OCI-LY3 (cell line): ENCODE results near the gene UBE2G2.

Experiments used
- CTCF ChIP-seq: fragments of 200-600, 300-600 bp; sonication (generic); IDR thresholded peaks from 2 replicates; pipeline ENCODE4 v1.5.1; 2014; ENCODE audit warnings: antibody characterized with exemption, low read length, low read depth
- EZH2phosphoT487 ChIP-seq: fragments of 200-600 bp; shearing (Covaris generic); IDR thresholded peaks from 2 replicates; pipeline ENCODE4 v1.6.1; 2018; ENCODE audit warnings: antibody characterized with exemption, mixed run types, low read depth

DNA sequence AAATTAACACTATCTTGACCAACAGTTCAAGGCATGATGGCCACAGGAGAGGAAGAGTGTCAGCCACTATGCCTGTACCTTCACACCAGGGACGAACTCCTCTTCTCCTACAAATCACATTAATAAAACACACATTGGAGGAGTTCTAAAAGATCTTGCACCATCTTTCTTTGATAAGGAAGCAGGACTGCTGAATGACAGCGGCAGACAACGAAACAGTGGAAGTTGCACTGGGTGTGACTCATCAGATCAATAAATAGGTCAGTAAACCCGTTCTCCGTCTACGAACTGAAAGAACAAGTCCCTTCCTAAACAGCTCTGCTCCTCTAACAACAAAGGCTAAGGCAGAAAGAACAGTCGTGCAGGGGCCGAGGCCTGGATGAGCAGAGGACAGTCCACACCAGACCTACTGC lies 23.1 kb downstream of the UBE2G2 start:
- no peak for TF ChIP-seq CTCF
- TF ChIP-seq EZH2phosphoT487: no peak
